ENCODE data around the gene TEDC2.

Gene TEDC2

GRCh38 chr16:2497116-2497630 lies 37.3 kb downstream of the TEDC2 start:
- DNase-seq: no peak

DNA sequence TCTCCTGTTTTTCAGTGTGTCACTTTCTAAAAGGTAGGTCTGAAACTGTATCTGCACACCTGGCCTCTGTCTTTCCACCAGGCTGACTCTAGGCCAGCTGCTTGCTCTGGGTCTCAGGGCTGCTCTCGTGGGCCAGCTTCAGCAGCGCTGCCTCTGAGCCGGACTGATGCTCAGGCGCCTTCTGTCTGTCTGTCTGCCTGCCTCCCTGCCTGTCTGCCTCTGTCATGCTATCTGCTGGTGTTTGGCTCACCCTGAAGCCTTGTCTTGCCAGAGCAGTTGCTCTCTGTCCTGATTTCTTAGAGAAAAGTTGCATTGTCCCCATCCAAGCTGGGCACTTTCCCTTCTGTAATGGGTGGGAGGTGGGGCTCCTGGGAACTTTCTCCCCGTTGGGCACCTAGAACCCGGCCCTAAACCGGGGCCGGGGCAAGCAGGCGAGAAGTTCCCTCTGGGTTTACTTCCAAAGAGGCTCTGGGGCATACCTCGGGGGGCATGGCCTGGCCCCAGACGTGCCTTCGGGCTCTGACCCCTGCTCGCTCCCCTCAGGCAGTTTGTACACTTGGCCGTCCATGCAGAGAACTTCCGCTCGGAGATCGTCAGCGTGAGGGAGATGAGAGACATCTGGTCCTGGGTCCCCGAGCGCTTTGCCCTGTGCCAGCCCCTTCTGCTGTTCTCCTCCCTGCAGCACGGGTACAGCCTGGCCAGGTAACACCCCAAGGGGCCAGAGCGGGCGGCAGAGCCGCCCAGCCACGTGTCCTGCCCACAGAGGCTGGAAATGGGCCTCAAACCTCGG lies 38.0 kb downstream of the TEDC2 start:
- no peak for DNase-seq

- no peak for DNase-seq
Observed at GRCh38 chr16:2498531-2499253, 38.8 kb downstream of the TEDC2 start.

GRCh38 chr16:2499454-2499853 lies 39.5 kb downstream of the TEDC2 start:
- no peak for DNase-seq

DNA sequence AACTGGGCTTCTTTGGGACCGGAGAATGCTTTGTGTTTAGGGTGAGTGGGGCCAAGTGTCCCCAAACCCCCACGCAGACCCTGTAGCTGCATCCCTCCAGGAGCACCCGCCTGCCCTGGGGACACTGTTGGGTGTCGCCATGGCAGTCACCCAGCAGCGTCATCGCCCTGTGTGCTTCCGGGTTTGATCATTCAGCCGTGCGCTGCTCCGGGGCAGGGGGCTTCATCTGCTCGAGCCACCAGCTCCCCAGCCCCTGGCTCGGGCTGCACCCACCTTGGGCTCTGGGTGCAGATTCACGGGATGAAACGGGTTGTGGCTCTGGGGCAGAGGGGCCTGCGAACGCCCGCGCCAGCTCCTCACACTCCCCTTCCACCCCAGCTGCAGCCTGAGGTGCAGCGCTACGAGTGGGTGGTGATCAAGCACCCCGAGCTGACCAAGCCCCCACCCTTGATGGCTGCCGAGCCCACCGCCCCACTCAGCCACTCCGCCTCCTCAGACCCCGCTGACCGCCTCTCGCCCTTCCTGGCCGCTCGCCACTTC lies 40.1 kb downstream of the TEDC2 start:
- DNase-seq: no peak

DNA sequence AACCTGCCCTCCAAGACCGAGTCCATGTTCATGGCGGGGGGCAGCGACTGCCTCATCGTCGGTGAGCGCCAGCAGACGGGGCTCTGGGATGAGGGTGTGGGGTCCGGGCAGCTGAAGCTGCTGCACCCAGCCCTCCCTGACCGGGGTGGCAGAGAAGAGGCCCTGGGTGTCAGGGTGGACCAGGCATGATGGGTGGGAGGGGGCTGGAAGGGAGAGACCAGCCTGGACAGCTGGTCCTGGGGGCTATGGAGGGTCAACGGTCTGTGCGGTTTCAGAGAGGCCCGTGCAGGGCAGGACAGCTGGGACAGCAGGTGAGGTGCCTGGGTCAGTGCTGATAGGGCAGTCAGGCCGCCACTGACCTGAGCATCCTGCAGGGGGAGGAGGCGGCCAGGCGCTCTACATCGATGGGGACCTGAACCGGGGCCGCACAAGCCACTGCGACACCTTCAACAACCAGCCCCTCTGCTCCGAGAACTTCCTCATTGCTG lies 40.6 kb downstream of the TEDC2 start:
- DNase-seq: no peak

- DNase-seq: peak; percentile 41 to 51
Observed at GRCh38 chr16:2500918-2501750, 41.2 kb downstream of the TEDC2 start.

- no peak for DNase-seq
Observed at GRCh38 chr16:2501946-2502895, 42.3 kb downstream of the TEDC2 start.

GRCh38 chr16:2505695-2506094 lies 45.8 kb downstream of the TEDC2 start:
- DNase-seq: no peak

DNA sequence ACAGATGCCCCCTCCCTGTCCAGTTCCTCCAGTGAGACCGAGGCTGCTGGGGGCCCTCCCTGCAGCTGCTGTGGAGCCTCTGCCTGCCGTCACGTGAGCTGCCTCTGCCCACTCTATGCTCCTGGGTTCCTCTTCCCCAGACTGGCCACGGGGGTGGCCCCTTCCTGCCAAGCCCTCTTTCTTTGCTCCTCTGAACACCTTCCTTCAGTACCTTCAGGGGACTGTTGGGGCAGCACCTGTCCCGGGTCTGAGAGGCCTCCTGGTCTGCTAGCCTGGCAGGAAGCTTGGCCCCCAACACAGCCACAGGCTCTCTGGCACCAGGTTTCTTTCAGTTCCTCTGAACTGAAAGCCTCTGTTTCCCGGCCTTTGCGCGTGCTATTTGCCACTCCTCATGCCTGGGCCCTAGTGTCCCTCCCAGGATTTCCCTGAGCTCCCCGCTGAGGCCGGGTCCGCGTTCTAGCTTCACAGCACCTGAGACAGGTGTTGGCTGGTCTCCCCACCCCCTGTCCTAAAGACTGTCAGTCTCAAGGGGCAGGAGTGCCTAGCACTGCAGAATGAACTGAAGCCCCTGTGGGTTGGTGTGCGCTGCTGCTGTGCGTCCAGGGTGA lies 47.2 kb downstream of the TEDC2 start:
- DNase-seq: no peak

GRCh38 chr16:2507665-2508064 lies 47.8 kb downstream of the TEDC2 start:
- no peak for DNase-seq

DNA sequence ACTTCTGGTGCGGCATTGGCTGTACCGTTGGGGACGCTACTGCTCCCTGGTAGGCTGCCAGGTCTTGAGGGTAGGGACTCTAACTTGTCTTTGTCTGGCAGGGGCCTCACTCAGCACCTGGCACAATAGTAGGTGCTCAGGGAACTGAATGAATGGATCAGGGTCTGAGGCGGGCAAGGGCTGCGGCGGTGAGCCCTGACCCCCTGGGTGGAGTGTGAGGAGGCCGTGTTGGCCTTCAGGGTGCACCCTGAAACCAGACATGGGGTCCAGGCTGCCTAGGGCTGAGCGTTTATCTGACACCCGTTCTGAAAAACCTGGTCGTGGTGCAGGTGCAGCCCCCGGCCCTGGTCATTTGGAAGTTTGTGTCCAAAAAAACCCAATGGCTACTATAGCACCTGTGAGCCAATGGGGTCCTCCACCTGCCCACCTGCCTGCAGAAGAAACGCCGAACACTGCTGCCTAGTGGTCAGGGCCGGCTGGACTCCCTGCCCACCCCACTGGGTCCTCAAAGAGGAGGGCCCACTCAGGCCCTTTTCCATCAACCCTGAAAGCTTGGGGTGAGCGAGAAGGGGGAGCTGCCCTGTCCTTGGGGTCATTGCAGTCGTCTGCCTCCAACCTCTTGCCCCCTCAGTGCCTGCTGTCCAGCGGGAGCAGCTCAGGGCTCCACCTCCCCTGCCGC lies 49.0 kb downstream of the TEDC2 start:
- no peak for DNase-seq

- no peak for DNase-seq
Observed at GRCh38 chr16:2511128-2511800, 51.4 kb downstream of the TEDC2 start.

GRCh38 chr16:2511996-2512734 lies 52.3 kb downstream of the TEDC2 start:
- no peak for DNase-seq

- no peak for DNase-seq
Observed at GRCh38 chr16:2512735-2513404, 53.0 kb downstream of the TEDC2 start.

- peak; percentile 59 to 92 for DNase-seq
Observed at GRCh38 chr16:2513405-2514332, 53.8 kb downstream of the TEDC2 start, which contains the start of gene ATP6V0C. Gene ATP6V0C, plus strand, starts transcription at chr16:2513952. Its CDS starts 152 bp downstream, at chr16:2514104.

Measured in AML-193 (cell line).